Mononuclear cell (primary cell): ENCODE measurements around the gene MAEA. TPM values are rescaled to one million over a fixed set of nuclear protein-coding genes. Genes with fewer than 3 reads are reported as not detected.

Experiments
- H3K27me3 ChIP-seq: 2 replicates; pipeline ENCODE4 v1.6.0; 2011; ENCODE audit warnings: low read length, control low read depth; ENCODE audit not compliant: insufficient read depth
- H3K4me1 ChIP-seq: 2 replicates; pipeline ENCODE4 v1.5.1; 2011; ENCODE audit warnings: mild to moderate bottlenecking, low read length, control low read depth; ENCODE audit not compliant: insufficient read depth
- H3K4me3 ChIP-seq: 2 replicates; pipeline ENCODE4 v1.5.1; 2011; ENCODE audit warnings: mild to moderate bottlenecking, low read length, moderate library complexity
- H3K9me3 ChIP-seq: 2 replicates; pipeline ENCODE4 v1.5.1; 2011; ENCODE audit warnings: low read depth, mild to moderate bottlenecking, control low read depth, low read length
- total RNA-seq: library from RNA; depleted of rRNA; stranded (reverse); fragments of >200 nt; gene quantifications from one replicate; pipeline ENCODE4 v1.2.3, GENCODE V29; 2012

MAEA gene
- total RNA-seq, 1 donor, result 33.8 TPM

- H3K4me1 ChIP-seq, result no peaks in the 10 kb centered on the region
- no peaks in the 10 kb centered on the region for H3K27me3 ChIP-seq
- H3K9me3 ChIP-seq, result no peaks in the 10 kb centered on the region
- H3K4me3 ChIP-seq, result no peak overlapping the region
Measured at GRCh38 chr4:1379801-1380331, 90.2 kb downstream of the MAEA start.

- Histone ChIP-seq H3K4me1 (no peaks in the 10 kb centered on the region), H3K27me3 (no peaks in the 10 kb centered on the region), H3K4me3 (no peak overlapping the region), H3K9me3 (no peaks in the 10 kb centered on the region)
Measured at GRCh38 chr4:1380368-1381151, 90.9 kb downstream of the MAEA start.

GRCh38 chr4:1381181-1381621, 91.5 kb downstream of the MAEA start:
- no peaks in the 10 kb centered on the region for H3K27me3 ChIP-seq
- no peaks in the 10 kb centered on the region for H3K9me3 ChIP-seq
- H3K4me1 ChIP-seq, result no peaks in the 10 kb centered on the region
- H3K4me3 ChIP-seq, result no peak overlapping the region

- H3K4me1 ChIP-seq, result no peaks in the 10 kb centered on the region
- H3K9me3 ChIP-seq, result no peaks in the 10 kb centered on the region
- no peaks in the 10 kb centered on the region for H3K27me3 ChIP-seq
- no peak overlapping the region for H3K4me3 ChIP-seq
Measured at GRCh38 chr4:1381944-1382541, 92.4 kb downstream of the MAEA start.

- Histone ChIP-seq H3K4me1 (no peaks in the 10 kb centered on the region), H3K4me3 (no peak overlapping the region), H3K9me3 (no peaks in the 10 kb centered on the region), H3K27me3 (no peaks in the 10 kb centered on the region)
Measured at GRCh38 chr4:1382776-1383727, 93.4 kb downstream of the MAEA start.

GRCh38 chr4:1383728-1384591, 94.3 kb downstream of the MAEA start:
- H3K27me3 ChIP-seq, result no peaks in the 10 kb centered on the region
- peaks cover 8% of the 10 kb centered on the region for H3K9me3 ChIP-seq
- no peaks in the 10 kb centered on the region for H3K4me1 ChIP-seq
- H3K4me3 ChIP-seq, result no peak overlapping the region

GRCh38 chr4:1384675-1385372, 95.1 kb downstream of the MAEA start:
- peaks cover 10% of the 10 kb centered on the region for H3K9me3 ChIP-seq
- no peaks in the 10 kb centered on the region for H3K4me1 ChIP-seq
- H3K4me3 ChIP-seq, result no peak overlapping the region
- no peaks in the 10 kb centered on the region for H3K27me3 ChIP-seq

GRCh38 chr4:1385373-1386340, 96.0 kb downstream of the MAEA start:
- Histone ChIP-seq H3K4me1 (no peaks in the 10 kb centered on the region), H3K4me3 (no peak overlapping the region), H3K9me3 (peaks cover 11% of the 10 kb centered on the region)

More at GRCh38 chr4:1385373-1386340, 96.0 kb downstream of the MAEA start:
- H3K27me3 ChIP-seq, result no peaks in the 10 kb centered on the region

Other genes starting within 250 kb of the MAEA start
- 3.1 TPM for gene RNF212, start 176.3 kb upstream of the MAEA start, total RNA-seq
- 25.5 TPM for gene SPON2, start 117.3 kb upstream of the MAEA start, total RNA-seq
- gene CTBP1, start 40.8 kb upstream of the MAEA start, total RNA-seq, result 125 TPM
- 16.0 TPM for gene UVSSA, start 57.3 kb downstream of the MAEA start, total RNA-seq
- not detected for gene NKX1-1, start 116.6 kb downstream of the MAEA start, total RNA-seq